PC-3 (cell line): ENCODE results near the gene PTH1R.

Experiments used
- CTCF ChIP-seq: fragments of 300-600 bp; sonication (generic); conservative IDR thresholded peaks from 2 replicates; pipeline ENCODE4 v1.5.1; 2017; ENCODE audit warnings: antibody characterized with exemption, low read depth, mild to moderate bottlenecking, low read length
- EZH2phosphoT487 ChIP-seq: fragments of 300-600 bp; sonication (generic); IDR thresholded peaks from 2 replicates; pipeline ENCODE4 v1.6.1; 2018; ENCODE audit warnings: mild to moderate bottlenecking, antibody characterized with exemption, low read length, borderline replicate concordance

GRCh38 chr3:46853441-46854415, 23.8 kb upstream of the PTH1R start:
- TF ChIP-seq CTCF (no peak), EZH2phosphoT487 (no peak)
